Neural cell (in vitro differentiated cells): Measurements from ENCODE around the gene NFIX. TPM values are rescaled to one million over a fixed set of nuclear protein-coding genes. Genes with fewer than 3 reads are reported as not detected.

Source experiments
- H2AFZ ChIP-seq: fragments of 200-600, 300-800 bp; sonication (generic), shearing (Covaris generic); 2 replicates; pipeline ENCODE4 v1.6.0; 2014; ENCODE audit warnings: low read depth, mild to moderate bottlenecking, antibody characterized with exemption, low read length, moderate library complexity
- H3F3A ChIP-seq: fragments of 200-600 bp; shearing (Covaris generic); 2 replicates; pipeline ENCODE4 v1.6.1; 2016; ENCODE audit warnings: mild to moderate bottlenecking, moderate library complexity, mixed read lengths, antibody characterized with exemption, low read length; ENCODE audit not compliant: insufficient read depth, poor library complexity, severe bottlenecking
- H3K27ac ChIP-seq: fragments of 200-600, 300-800 bp; sonication (generic), shearing (Covaris generic); 2 replicates; pipeline ENCODE4 v1.5.1; 2014; ENCODE audit warnings: mild to moderate bottlenecking, low read length, moderate library complexity
- H3K27me3 ChIP-seq: fragments of 300-800, 200-600 bp; sonication (generic), shearing (Covaris generic); 2 replicates; pipeline ENCODE4 v1.6.0; 2014; ENCODE audit warnings: mild to moderate bottlenecking, low read depth, low read length, moderate library complexity; ENCODE audit not compliant: insufficient read depth
- H3K36me3 ChIP-seq: fragments of 300-800, 200-600 bp; sonication (generic), shearing (Covaris generic); 2 replicates; pipeline ENCODE4 v1.5.1; 2014; ENCODE audit warnings: mild to moderate bottlenecking, antibody characterized with exemption, low read length, moderate library complexity; ENCODE audit not compliant: insufficient read depth
- H3K4me2 ChIP-seq: fragments of 300-800, 200-600 bp; sonication (generic), shearing (Covaris generic); 2 replicates; pipeline ENCODE4 v1.6.0; 2014; ENCODE audit warnings: mild to moderate bottlenecking, low read length
- H3K4me3 ChIP-seq: fragments of 300-800, 200-600 bp; sonication (generic), shearing (Covaris generic); 2 replicates; pipeline ENCODE4 v1.5.1; 2014; ENCODE audit warnings: mild to moderate bottlenecking, low read length, moderate library complexity
- H3K79me2 ChIP-seq: fragments of 200-600 bp; shearing (Covaris generic); replicated peaks from 2 replicates; pipeline ENCODE4 v1.6.0; 2014; ENCODE audit warnings: mild to moderate bottlenecking, low read length, moderate library complexity; ENCODE audit not compliant: insufficient read depth
- H3K9ac ChIP-seq: fragments of 300-800, 200-600 bp; sonication (generic), shearing (Covaris generic); 2 replicates; pipeline ENCODE4 v1.6.1; 2016; ENCODE audit warnings: mild to moderate bottlenecking, low read length, mixed read lengths
- H3K9me2 ChIP-seq: fragments of 200-600 bp; shearing (Covaris generic); 2 replicates; pipeline ENCODE4 v1.6.1; 2016; ENCODE audit warnings: mild to moderate bottlenecking, low read length, mixed read lengths; ENCODE audit not compliant: insufficient read depth
- H3K9me3 ChIP-seq: fragments of 200-600, 300-800 bp; sonication (generic), shearing (Covaris generic); 2 replicates; pipeline ENCODE4 v1.6.1; 2016; ENCODE audit warnings: mild to moderate bottlenecking, mixed run types, low read length, moderate library complexity, mixed read lengths
- H4K20me1 ChIP-seq: fragments of 200-600 bp; shearing (Covaris generic); 2 replicates; pipeline ENCODE4 v1.6.1; 2016; ENCODE audit warnings: mild to moderate bottlenecking, mixed run types; ENCODE audit not compliant: insufficient read depth
- EP300 ChIP-seq: fragments of 450-650 bp; conservative IDR thresholded peaks from 2 replicates; pipeline ENCODE4 v1.6.1; 2014; ENCODE audit warnings: antibody characterized with exemption, mild to moderate bottlenecking, moderate library complexity; ENCODE audit not compliant: poor library complexity, severe bottlenecking
- EZH2 ChIP-seq: fragments of 200-600, 300-800 bp; shearing (Covaris generic), sonication (generic); IDR thresholded peaks from 2 replicates; pipeline ENCODE4 v1.6.1; 2014; ENCODE audit warnings: antibody characterized with exemption, low read length, borderline replicate concordance, mild to moderate bottlenecking; ENCODE audit not compliant: insufficient read depth, poor library complexity, severe bottlenecking
- MXI1 ChIP-seq: fragments of 450-650 bp; conservative IDR thresholded peaks from 2 replicates; pipeline ENCODE4 v1.6.1; 2014; ENCODE audit warnings: antibody characterized with exemption, mild to moderate bottlenecking; ENCODE audit not compliant: poor library complexity, severe bottlenecking
- POLR2AphosphoS5 ChIP-seq: IDR thresholded peaks from 2 replicates; pipeline ENCODE4 v1.6.1; 2012
- RAD21 ChIP-seq: fragments of 450-650 bp; conservative IDR thresholded peaks from 2 replicates; pipeline ENCODE4 v1.6.1; 2014; ENCODE audit warnings: antibody characterized with exemption, mild to moderate bottlenecking, moderate library complexity
- SMC3 ChIP-seq: fragments of 450-650 bp; conservative IDR thresholded peaks from 2 replicates; pipeline ENCODE4 v1.6.1; 2014; ENCODE audit warnings: antibody characterized with exemption, mild to moderate bottlenecking, moderate library complexity; ENCODE audit not compliant: poor library complexity
- TAF1 ChIP-seq: IDR thresholded peaks from 2 replicates; pipeline ENCODE4 v1.6.1; 2012; ENCODE audit warnings: low read depth
- polyA plus RNA-seq: library from polyadenylated mRNA; depleted of rRNA; stranded (reverse); fragments of >200 nt; gene quantifications from 2 replicates; pipeline ENCODE4 v1.2.3, GENCODE V29; 2014
- TF ChIP-seq, protein P1 (sequence below): fragments of 450-650 bp; IDR thresholded peaks from 2 replicates; pipeline ENCODE4 v1.5.1; 2014; ENCODE audit warnings: antibody characterized with exemption, mild to moderate bottlenecking, moderate library complexity; ENCODE audit not compliant: poor library complexity, severe bottlenecking
- TF ChIP-seq, protein P2 (sequence below): IDR thresholded peaks from 2 replicates; pipeline ENCODE4 v1.6.1; 2012; ENCODE audit warnings: borderline replicate concordance

The NFIX gene
- polyA plus RNA-seq, 1 donor from 2014 or later, result not detected

DNA sequence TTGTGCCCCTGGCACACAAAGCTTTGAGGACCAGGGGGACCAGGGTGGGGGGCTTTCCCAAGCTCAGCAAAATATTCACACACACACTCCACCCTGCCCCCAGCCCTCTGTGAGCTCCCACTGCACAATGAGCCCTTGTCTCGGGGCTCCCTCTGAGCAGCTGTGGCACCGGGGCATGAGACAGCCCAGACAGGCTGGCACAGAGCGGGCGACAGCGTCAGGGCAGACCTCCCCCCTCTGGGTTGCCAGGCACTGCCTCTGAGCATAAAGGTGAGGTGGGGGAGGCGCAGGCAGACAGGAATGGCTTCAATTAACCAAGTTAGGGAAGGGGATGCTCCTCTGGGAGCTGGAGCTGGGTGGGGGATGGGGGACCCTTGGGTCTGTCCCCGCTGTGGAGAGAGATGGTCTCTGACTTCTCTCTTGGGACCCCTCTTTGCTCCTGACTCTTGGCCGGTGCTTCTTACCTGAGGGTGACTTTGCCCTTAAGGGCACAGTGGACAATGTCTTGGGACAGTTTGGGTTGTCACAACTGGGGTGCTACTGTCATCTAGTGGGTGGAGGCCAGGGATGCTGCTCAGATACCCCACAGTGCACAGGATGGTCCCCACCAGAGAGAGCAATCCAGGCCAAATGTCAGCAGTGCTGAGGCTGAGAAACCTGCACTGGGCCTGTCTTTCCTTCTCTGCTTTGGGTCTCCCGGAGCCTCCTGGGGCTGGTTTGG is 77.1 kb downstream of the NFIX start:
- no peak overlapping the region for H3K27ac ChIP-seq
- no peak overlapping the region for H3K4me3 ChIP-seq
- no peaks in the 10 kb centered on the region for H3K36me3 ChIP-seq
- no peaks in the 10 kb centered on the region for H3F3A ChIP-seq
- H3K9me3 ChIP-seq, result no peaks in the 10 kb centered on the region
- H3K9ac ChIP-seq, result no peak overlapping the region
- H3K9me2 ChIP-seq, result no peaks in the 10 kb centered on the region
- H4K20me1 ChIP-seq, result no peaks in the 10 kb centered on the region
- peaks cover 3% of the 10 kb centered on the region for H3K27me3 ChIP-seq
- no peak overlapping the region for H2AFZ ChIP-seq
- no peak overlapping the region for H3K4me2 ChIP-seq
- TF ChIP-seq TAF1 (no peak), EP300 (no peak), MXI1 (no peak), EZH2 (no peak), RAD21 (no peak), SMC3 (no peak), POLR2AphosphoS5 (no peak)
- TF ChIP-seq, protein P1, sequence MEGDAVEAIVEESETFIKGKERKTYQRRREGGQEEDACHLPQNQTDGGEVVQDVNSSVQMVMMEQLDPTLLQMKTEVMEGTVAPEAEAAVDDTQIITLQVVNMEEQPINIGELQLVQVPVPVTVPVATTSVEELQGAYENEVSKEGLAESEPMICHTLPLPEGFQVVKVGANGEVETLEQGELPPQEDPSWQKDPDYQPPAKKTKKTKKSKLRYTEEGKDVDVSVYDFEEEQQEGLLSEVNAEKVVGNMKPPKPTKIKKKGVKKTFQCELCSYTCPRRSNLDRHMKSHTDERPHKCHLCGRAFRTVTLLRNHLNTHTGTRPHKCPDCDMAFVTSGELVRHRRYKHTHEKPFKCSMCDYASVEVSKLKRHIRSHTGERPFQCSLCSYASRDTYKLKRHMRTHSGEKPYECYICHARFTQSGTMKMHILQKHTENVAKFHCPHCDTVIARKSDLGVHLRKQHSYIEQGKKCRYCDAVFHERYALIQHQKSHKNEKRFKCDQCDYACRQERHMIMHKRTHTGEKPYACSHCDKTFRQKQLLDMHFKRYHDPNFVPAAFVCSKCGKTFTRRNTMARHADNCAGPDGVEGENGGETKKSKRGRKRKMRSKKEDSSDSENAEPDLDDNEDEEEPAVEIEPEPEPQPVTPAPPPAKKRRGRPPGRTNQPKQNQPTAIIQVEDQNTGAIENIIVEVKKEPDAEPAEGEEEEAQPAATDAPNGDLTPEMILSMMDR, result no peak
- TF ChIP-seq, protein P2, sequence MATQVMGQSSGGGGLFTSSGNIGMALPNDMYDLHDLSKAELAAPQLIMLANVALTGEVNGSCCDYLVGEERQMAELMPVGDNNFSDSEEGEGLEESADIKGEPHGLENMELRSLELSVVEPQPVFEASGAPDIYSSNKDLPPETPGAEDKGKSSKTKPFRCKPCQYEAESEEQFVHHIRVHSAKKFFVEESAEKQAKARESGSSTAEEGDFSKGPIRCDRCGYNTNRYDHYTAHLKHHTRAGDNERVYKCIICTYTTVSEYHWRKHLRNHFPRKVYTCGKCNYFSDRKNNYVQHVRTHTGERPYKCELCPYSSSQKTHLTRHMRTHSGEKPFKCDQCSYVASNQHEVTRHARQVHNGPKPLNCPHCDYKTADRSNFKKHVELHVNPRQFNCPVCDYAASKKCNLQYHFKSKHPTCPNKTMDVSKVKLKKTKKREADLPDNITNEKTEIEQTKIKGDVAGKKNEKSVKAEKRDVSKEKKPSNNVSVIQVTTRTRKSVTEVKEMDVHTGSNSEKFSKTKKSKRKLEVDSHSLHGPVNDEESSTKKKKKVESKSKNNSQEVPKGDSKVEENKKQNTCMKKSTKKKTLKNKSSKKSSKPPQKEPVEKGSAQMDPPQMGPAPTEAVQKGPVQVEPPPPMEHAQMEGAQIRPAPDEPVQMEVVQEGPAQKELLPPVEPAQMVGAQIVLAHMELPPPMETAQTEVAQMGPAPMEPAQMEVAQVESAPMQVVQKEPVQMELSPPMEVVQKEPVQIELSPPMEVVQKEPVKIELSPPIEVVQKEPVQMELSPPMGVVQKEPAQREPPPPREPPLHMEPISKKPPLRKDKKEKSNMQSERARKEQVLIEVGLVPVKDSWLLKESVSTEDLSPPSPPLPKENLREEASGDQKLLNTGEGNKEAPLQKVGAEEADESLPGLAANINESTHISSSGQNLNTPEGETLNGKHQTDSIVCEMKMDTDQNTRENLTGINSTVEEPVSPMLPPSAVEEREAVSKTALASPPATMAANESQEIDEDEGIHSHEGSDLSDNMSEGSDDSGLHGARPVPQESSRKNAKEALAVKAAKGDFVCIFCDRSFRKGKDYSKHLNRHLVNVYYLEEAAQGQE, result no peak
- no peaks in the 10 kb centered on the region for H3K79me2 ChIP-seq

DNA sequence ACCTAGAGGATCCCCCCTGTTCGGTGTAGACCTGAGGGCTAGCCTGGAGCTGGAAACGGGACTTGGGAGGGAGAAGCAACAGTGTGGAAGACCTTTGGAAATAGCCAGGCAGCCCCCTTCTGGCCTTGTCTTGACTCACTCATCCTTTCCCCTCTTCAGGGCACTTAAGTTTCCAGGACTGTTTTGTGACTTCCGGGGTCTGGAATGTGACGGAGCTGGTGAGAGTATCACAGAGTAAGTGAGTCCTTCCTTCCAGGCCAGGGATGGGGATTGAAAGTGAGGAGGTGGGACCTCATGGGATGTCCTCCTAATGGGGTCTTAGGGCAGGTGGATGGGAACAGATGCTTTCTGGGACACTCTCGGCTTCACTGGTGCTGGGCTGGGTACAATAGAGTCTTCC is 78.0 kb downstream of the NFIX start:
- Histone ChIP-seq H2AFZ (no peak overlapping the region), H3K9ac (no peak overlapping the region), H4K20me1 (no peaks in the 10 kb centered on the region), H3K36me3 (no peaks in the 10 kb centered on the region), H3K27me3 (no peaks in the 10 kb centered on the region), H3K4me3 (no peak overlapping the region), H3K9me3 (no peaks in the 10 kb centered on the region), H3K27ac (no peak overlapping the region), H3K9me2 (no peaks in the 10 kb centered on the region), H3K79me2 (no peaks in the 10 kb centered on the region), H3F3A (no peaks in the 10 kb centered on the region), H3K4me2 (no peak overlapping the region)
- TF ChIP-seq, protein P2, result no peak
- TF ChIP-seq, protein P1, result no peak
- no peak for TF ChIP-seq EP300
- TF ChIP-seq POLR2AphosphoS5, result no peak
